ENCODE data around the gene RANBP3. TPM values are rescaled to one million over a fixed set of nuclear protein-coding genes. Genes with fewer than 3 reads are reported as not detected.
"Not testable (repeated sequence)": the region's sequence is repeated elsewhere in the genome, so short reads cannot be mapped to it uniquely, and the experiment has no call there.

Gene RANBP3
- total RNA-seq, 4 donors from 2014 or later, result 58.9 to 175 (median 65.0) TPM

- intact Hi-C loops (cut with DNase I; ENCODE audit: low total_unique reads) (no loop called here), in situ Hi-C loops (cut with MboI; ENCODE audit: low pct_ligation_motif_present in 1 of 4, low pct_unique_long_range_greater_than_20kb in 1 of 4, low sequenced_read_pairs in 3 of 4) (no loop called here)
- no peaks in the 10 kb centered on the region for H3K9me3 ChIP-seq
- DNase-seq, result peak; percentile 75
- TF ChIP-seq EP300 (IDR thresholded peaks at IDR 0.05; ENCODE audit: low read depth), result no peak
- no peak for TF ChIP-seq CTCF (IDR thresholded peaks at IDR 0.05)
- peak; percentile 77 for TF ChIP-seq POLR2A (IDR thresholded peaks at IDR 0.05)
- TF ChIP-seq POLR2AphosphoS5 (IDR thresholded peaks at IDR 0.05), result peak; percentile 69 to 72 (median 70)
- peak overlapping the region; percentile 82 to 87 (median 85) for H3K27ac ChIP-seq
- peaks cover 49 to 84% (median 69%) of the 10 kb centered on the region in 4 donors for H3K4me1 ChIP-seq
- H3K36me3 ChIP-seq, result no peaks in the 10 kb centered on the region
- peak overlapping the region in 2 of 4 donors; percentile 1 to 3 for H3K4me3 ChIP-seq
- 32 to 37% methylated on average over 7 to 29 of the region's 29 CpGs for WGBS, 2 donors (ENCODE audit: low coverage in 1 of 2)
- no peaks in the 10 kb centered on the region for H3K27me3 ChIP-seq
Measured at GRCh38 chr19:5961969-5962945, 15.7 kb downstream of the RANBP3 start.

- Histone ChIP-seq H3K4me3 (peak overlapping the region in 1 of 4 donors; percentile 1), H3K4me1 (peaks cover 45 to 84% (median 67%) of the 10 kb centered on the region in 4 donors), H3K27ac (peak overlapping the region; percentile 82 to 87 (median 85))
- DNase-seq; H3K9me3 ChIP-seq; H3K27me3 ChIP-seq; H3K36me3 ChIP-seq; in situ Hi-C loops (cut with MboI; ENCODE audit: low pct_ligation_motif_present in 1 of 4, low pct_unique_long_range_greater_than_20kb in 1 of 4, low sequenced_read_pairs in 3 of 4); intact Hi-C loops (cut with DNase I; ENCODE audit: low total_unique reads): not testable (repeated sequence)
- WGBS, 2 donors (ENCODE audit: low coverage in 1 of 2), result 56% methylated on average over 5 of the region's 6 CpGs; no CpG with 5 or more reads in 1 of the 2 donors
Measured at GRCh38 chr19:5961641-5961968, 16.3 kb downstream of the RANBP3 start.

GRCh38 chr19:5960005-5961001 lies 17.6 kb downstream of the RANBP3 start:
- intact Hi-C loops (cut with DNase I; ENCODE audit: low total_unique reads), result no loop called here
- no peak for DNase-seq
- WGBS, 2 donors (ENCODE audit: low coverage in 1 of 2), result 70 to 100% methylated on average over 1 to 18 of the region's 18 CpGs

More at GRCh38 chr19:5960005-5961001, 17.6 kb downstream of the RANBP3 start:
- in situ Hi-C loops (cut with MboI; ENCODE audit: low pct_ligation_motif_present in 1 of 4, low pct_unique_long_range_greater_than_20kb in 1 of 4, low sequenced_read_pairs in 3 of 4), result no loop called here
- no peaks in the 10 kb centered on the region for H3K27me3 ChIP-seq
- H3K9me3 ChIP-seq, result no peaks in the 10 kb centered on the region
- peak overlapping the region; percentile 82 to 87 (median 85) for H3K27ac ChIP-seq
- H3K4me1 ChIP-seq, result peaks cover 42 to 87% (median 63%) of the 10 kb centered on the region in 4 donors
- H3K4me3 ChIP-seq, result no peak overlapping the region
- no peaks in the 10 kb centered on the region for H3K36me3 ChIP-seq
- no peak for TF ChIP-seq CTCF (IDR thresholded peaks at IDR 0.05)
- no peak for TF ChIP-seq POLR2A (IDR thresholded peaks at IDR 0.05)
- no peak for TF ChIP-seq EP300 (IDR thresholded peaks at IDR 0.05; ENCODE audit: low read depth)
